ENCODE measurements around the gene SSH3. TPM values are rescaled to one million over a fixed set of nuclear protein-coding genes. Genes with fewer than 3 reads are reported as not detected.
A peak's percentile ranks its signal among the peaks of the same experiment; 100 is the strongest.

SSH3 gene
- total and polyA plus RNA-seq, 2 of the 4 experiments (the other 2 are of a cell fraction), result 7.3 to 26.7 TPM

DNA sequence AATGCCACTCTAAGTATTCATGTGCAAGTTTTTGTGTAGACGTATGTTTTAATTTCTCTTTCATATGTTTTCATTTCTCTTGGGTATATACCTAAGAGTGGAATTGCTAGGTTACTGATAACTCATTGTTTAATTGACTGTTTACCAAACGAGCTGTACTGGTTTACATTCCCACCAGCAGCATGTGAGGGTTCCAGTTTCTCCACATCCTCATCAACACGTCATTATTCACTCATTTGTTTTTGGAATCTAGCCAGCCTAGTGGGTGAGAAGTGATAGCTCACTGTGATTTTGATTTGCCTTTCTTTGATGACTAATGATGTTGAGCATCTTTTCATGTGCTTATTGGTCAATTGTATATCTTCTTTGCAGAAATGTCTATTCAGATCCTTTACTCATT lies 10.2 kb upstream of the SSH3 start:
- Histone ChIP-seq H4K20me1 (ENCODE audit: insufficient read depth, low read length) (peaks cover 15% of the 10 kb centered on the region), H3K18ac (ENCODE audit: low read depth, low read length) (no peak overlapping the region), H3K4me1 (ENCODE audit: control insufficient read depth, insufficient read depth, low read length) (peaks cover 16% of the 10 kb centered on the region), H2AK5ac (ENCODE audit: low read depth, low read length) (no peak overlapping the region), H2AK9ac (replicated peaks; ENCODE audit: low read depth, low read length, poor library complexity) (no peak overlapping the region), H3K9me1 (ENCODE audit: insufficient read depth, low read length) (peaks cover 14% of the 10 kb centered on the region; the same call in 1 of the 2 replicates), H3K27ac (ENCODE audit: insufficient read depth, low read length) (no peak overlapping the region), H3K9me3 (ENCODE audit: control insufficient read depth, insufficient read depth, low read length) (peaks cover 2% of the 10 kb centered on the region; the same call in 1 of the 2 replicates), H2BK15ac (ENCODE audit: low read depth, low read length) (no peak overlapping the region), H2BK5ac (ENCODE audit: low read depth, low read length, poor library complexity, severe bottlenecking) (peak overlapping the region; percentile 66), H3K4me3 (ENCODE audit: insufficient read depth, low read depth, low read length) (no peak overlapping the region), H4K5ac (ENCODE audit: low read depth, low read length) (no peak overlapping the region), H3K36me3 (ENCODE audit: control insufficient read depth, insufficient read depth, low read length) (peaks cover 31% of the 10 kb centered on the region), H4K91ac (ENCODE audit: insufficient read depth, low read depth, low read length) (no peak overlapping the region), H2BK120ac (ENCODE audit: low read depth, low read length) (no peak overlapping the region), H3K9ac (ENCODE audit: low read depth, low read length) (no peak overlapping the region), H3K27me3 (ENCODE audit: control insufficient read depth, insufficient read depth, low read length) (no peaks in the 10 kb centered on the region), H3K79me1 (ENCODE audit: low read depth in 1 of 2, low read length in 2 of 2) (peaks cover 20 to 55% of the 10 kb centered on the region in 2 experiments), H3K4ac (ENCODE audit: low read depth, low read length) (no peak overlapping the region), H2BK20ac (ENCODE audit: low read depth, low read length) (no peak overlapping the region), H4K8ac (ENCODE audit: low read depth in 2 of 2, low read length in 2 of 2) (no peak overlapping the region), H3K4me2 (ENCODE audit: low read depth, low read length) (peak overlapping the region; percentile 53; the same call in 1 of the 2 replicates), H3K56ac (ENCODE audit: extremely low read depth, insufficient read depth, low read length) (no peak overlapping the region), H3K14ac (replicated peaks; ENCODE audit: low read depth, low read length) (no peak overlapping the region), H2AFZ (replicated peaks; ENCODE audit: low read length, poor library complexity) (no peak overlapping the region), H3K23ac (ENCODE audit: low read depth, low read length) (no peak overlapping the region)
- no peak for ATAC-seq (ENCODE audit: low read depth)
- in situ Hi-C loops (cut with MboI; ENCODE audit: low sequenced_read_pairs), result no loop called here
- dilution Hi-C loops (cut with HindIII; ENCODE audit: low sequenced_read_pairs, unreplicated experiment), result no loop called here
- WGBS, 2 experiments (ENCODE audit: extremely low coverage in 2 of 2, insufficient read length in 1 of 2), result no CpG with 5 or more reads among the region's 3 CpGs
- ChIA-PET POLR2A (ENCODE audit: unreplicated experiment) (interaction anchor here (0.5 kb wide), 1 partner anchor 12 kb away, joined by 3 read pairs; no protein-coding TSS in a partner anchor), CTCF (interaction anchor here (0.6 to 1.6 kb wide), 3 partner anchors 24 to 164 kb away, joined by 3 to 5 read pairs (median 3); no protein-coding TSS in a partner anchor)
- TSS peak; percentile 23 for BruUV-seq (replicated peaks)
- TF ChIP-seq MAZ (IDR thresholded peaks at IDR 0.05; ENCODE audit: borderline replicate concordance, low read depth, low read length) (no peak), BHLHE40 (IDR thresholded peaks at IDR 0.05; ENCODE audit: low read depth, low read length) (peak; percentile 91), SMC3 (IDR thresholded peaks at IDR 0.05; ENCODE audit: low read depth, low read length) (no peak), CEBPB (IDR thresholded peaks at IDR 0.05; ENCODE audit: low read depth, low read length) (no peak), RAD21 (IDR thresholded peaks at IDR 0.05; ENCODE audit: low read length) (no peak), MXI1 (IDR thresholded peaks at IDR 0.05; ENCODE audit: borderline replicate concordance, low read depth, low read length) (no peak)
- TF ChIP-seq, protein P1, sequence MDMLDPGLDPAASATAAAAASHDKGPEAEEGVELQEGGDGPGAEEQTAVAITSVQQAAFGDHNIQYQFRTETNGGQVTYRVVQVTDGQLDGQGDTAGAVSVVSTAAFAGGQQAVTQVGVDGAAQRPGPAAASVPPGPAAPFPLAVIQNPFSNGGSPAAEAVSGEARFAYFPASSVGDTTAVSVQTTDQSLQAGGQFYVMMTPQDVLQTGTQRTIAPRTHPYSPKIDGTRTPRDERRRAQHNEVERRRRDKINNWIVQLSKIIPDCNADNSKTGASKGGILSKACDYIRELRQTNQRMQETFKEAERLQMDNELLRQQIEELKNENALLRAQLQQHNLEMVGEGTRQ (IDR thresholded peaks at IDR 0.05; ENCODE audit: low read depth, low read length), result no peak
- intact Hi-C loops (cut with micrococcal nuclease), result no loop called here
- peak; percentile 65 for DNase-seq
